ENCODE results near the gene UBE2R2. TPM values are rescaled to one million over a fixed set of nuclear protein-coding genes. Genes with fewer than 3 reads are reported as not detected.

The UBE2R2 gene
- total RNA-seq, 1 donor from 2014 or later: 18.3 TPM

DNA sequence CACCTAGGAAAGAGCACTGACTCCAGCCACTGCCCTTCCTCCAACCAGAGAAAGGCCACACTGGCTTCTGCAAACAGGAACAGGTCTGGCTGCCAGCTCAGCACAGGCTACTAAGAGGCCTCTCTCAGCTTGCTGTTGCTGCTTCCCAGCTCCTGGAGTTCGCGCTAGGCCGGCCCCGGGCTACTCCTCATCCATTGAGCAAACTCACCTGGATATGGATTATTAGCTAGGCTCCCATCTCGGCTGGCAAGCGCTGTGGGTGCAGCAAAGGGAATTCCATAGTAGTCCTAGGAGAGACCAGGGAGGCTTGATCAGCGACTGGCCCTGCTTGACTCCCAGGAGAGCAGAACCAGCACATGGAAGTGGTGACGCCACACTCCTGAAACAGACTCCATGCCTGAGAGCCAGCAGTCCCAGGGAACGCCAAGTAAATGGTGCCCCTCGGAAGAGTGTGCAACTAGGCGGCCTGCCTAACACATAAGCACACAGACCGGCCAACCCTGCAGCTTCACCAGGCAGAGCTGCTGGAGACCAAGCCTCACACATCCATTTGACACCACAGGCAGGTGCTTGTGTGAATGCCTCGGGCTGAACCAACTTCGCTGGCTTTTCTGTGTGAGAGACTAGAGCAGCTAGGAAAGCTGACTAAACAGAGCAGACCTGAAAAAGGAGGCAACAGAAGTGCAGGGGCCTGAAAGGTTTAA is 107.2 kb downstream of the UBE2R2 start:
- Histone ChIP-seq H3K27me3 (ENCODE audit: control insufficient read depth in 3 of 3, insufficient read depth in 3 of 3, low read length in 3 of 3) (no peaks in the 10 kb centered on the region), H3K9ac (ENCODE audit: low read depth in 1 of 3, low read length in 3 of 3) (peak overlapping the region in 2 of 3 donors; percentile 7 to 50), H3K4me3 (ENCODE audit: low read length in 3 of 3) (no peak overlapping the region), H3K4me1 (ENCODE audit: control insufficient read depth in 3 of 3, insufficient read depth in 3 of 3, low read length in 3 of 3) (peaks cover 9 to 35% (median 27%) of the 10 kb centered on the region in 3 donors), H3K36me3 (ENCODE audit: control insufficient read depth in 3 of 3, insufficient read depth in 3 of 3, low read length in 3 of 3) (peaks cover 62 to 83% (median 76%) of the 10 kb centered on the region in 3 donors), H3K9me3 (ENCODE audit: control insufficient read depth in 3 of 3, low read length in 3 of 3) (no peaks in the 10 kb centered on the region), H3K27ac (ENCODE audit: low read depth, low read length) (peak overlapping the region; percentile 52)

DNA sequence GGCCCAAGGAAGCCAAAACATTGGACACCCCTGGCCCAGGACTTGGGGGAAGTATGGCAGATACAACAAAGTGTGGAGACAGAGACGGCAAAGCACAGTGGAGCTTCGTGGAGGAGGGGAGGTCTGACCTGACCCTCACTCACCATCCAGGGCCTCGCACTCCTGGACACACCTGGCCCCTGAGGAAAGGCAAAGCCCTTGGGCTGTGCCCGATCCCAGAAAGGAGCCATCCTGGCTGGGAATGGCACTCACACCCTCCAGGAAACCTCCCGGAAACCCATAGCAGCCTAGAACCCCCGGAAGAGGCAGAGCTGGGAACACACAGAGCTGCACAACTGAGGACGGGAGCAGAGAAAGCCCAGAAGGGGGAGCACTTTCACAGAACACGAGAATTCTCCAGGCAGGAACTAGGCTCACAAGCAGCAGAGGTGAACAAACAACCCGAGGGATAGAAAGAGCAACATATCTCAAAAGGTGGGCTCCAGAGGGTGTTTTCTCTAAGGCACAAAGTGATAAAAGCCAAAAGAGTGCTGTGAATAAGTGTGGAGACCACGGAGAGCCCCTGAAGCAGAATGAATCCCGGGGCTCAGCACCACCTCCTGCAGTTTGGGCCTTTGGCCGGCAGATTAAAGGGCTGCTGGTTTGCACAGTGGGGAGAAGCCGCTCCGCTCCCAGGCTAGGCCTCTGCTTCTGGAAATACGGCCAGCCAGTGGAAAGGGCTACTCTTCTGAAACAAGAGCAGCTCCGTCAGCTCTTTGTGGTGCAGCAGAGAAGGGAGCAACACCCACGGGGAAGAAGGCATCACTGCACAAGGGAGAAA is 108.2 kb downstream of the UBE2R2 start:
- H3K36me3 ChIP-seq (ENCODE audit: control insufficient read depth in 3 of 3, insufficient read depth in 3 of 3, low read length in 3 of 3): peaks cover 60 to 82% (median 78%) of the 10 kb centered on the region in 3 donors
- H3K9ac ChIP-seq (ENCODE audit: low read depth in 1 of 3, low read length in 3 of 3): peak overlapping the region in 1 of 3 donors; percentile 54
- H3K4me1 ChIP-seq (ENCODE audit: control insufficient read depth in 3 of 3, insufficient read depth in 3 of 3, low read length in 3 of 3): peaks cover 9 to 35% (median 27%) of the 10 kb centered on the region in 3 donors
- H3K27ac ChIP-seq (ENCODE audit: low read depth, low read length): peak overlapping the region; percentile 52
- no peaks in the 10 kb centered on the region for H3K27me3 ChIP-seq (ENCODE audit: control insufficient read depth in 3 of 3, insufficient read depth in 3 of 3, low read length in 3 of 3)
- no peak overlapping the region for H3K4me3 ChIP-seq (ENCODE audit: low read length in 3 of 3)
- no peaks in the 10 kb centered on the region for H3K9me3 ChIP-seq (ENCODE audit: control insufficient read depth in 3 of 3, low read length in 3 of 3)

GRCh38 chr9:33926746-33927485 is 110.0 kb downstream of the UBE2R2 start:
- no peak overlapping the region for H3K4me3 ChIP-seq (ENCODE audit: low read length in 3 of 3)
- peaks cover 9 to 35% (median 27%) of the 10 kb centered on the region in 3 donors for H3K4me1 ChIP-seq (ENCODE audit: control insufficient read depth in 3 of 3, insufficient read depth in 3 of 3, low read length in 3 of 3)
- no peaks in the 10 kb centered on the region for H3K9me3 ChIP-seq (ENCODE audit: control insufficient read depth in 3 of 3, low read length in 3 of 3)
- H3K36me3 ChIP-seq (ENCODE audit: control insufficient read depth in 3 of 3, insufficient read depth in 3 of 3, low read length in 3 of 3): peaks cover 61 to 75% (median 74%) of the 10 kb centered on the region in 3 donors
- no peaks in the 10 kb centered on the region for H3K27me3 ChIP-seq (ENCODE audit: control insufficient read depth in 3 of 3, insufficient read depth in 3 of 3, low read length in 3 of 3)
- no peak overlapping the region for H3K27ac ChIP-seq (ENCODE audit: low read depth, low read length)
- H3K9ac ChIP-seq (ENCODE audit: low read depth in 1 of 3, low read length in 3 of 3): no peak overlapping the region

GRCh38 chr9:33927694-33928093 is 110.7 kb downstream of the UBE2R2 start:
- Histone ChIP-seq H3K9ac (ENCODE audit: low read depth in 1 of 3, low read length in 3 of 3) (no peak overlapping the region), H3K4me1 (ENCODE audit: control insufficient read depth in 3 of 3, insufficient read depth in 3 of 3, low read length in 3 of 3) (peaks cover 9 to 35% (median 27%) of the 10 kb centered on the region in 3 donors), H3K36me3 (ENCODE audit: control insufficient read depth in 3 of 3, insufficient read depth in 3 of 3, low read length in 3 of 3) (peaks cover 61 to 76% (median 73%) of the 10 kb centered on the region in 3 donors), H3K27ac (ENCODE audit: low read depth, low read length) (no peak overlapping the region), H3K4me3 (ENCODE audit: low read length in 3 of 3) (no peak overlapping the region), H3K9me3 (ENCODE audit: control insufficient read depth in 3 of 3, low read length in 3 of 3) (no peaks in the 10 kb centered on the region), H3K27me3 (ENCODE audit: control insufficient read depth in 3 of 3, insufficient read depth in 3 of 3, low read length in 3 of 3) (no peaks in the 10 kb centered on the region)

- Histone ChIP-seq H3K27me3 (ENCODE audit: control insufficient read depth in 3 of 3, insufficient read depth in 3 of 3, low read length in 3 of 3) (no peaks in the 10 kb centered on the region), H3K36me3 (ENCODE audit: control insufficient read depth in 3 of 3, insufficient read depth in 3 of 3, low read length in 3 of 3) (peaks cover 59 to 73% (median 66%) of the 10 kb centered on the region in 3 donors), H3K27ac (ENCODE audit: low read depth, low read length) (no peak overlapping the region), H3K9ac (ENCODE audit: low read depth in 1 of 3, low read length in 3 of 3) (no peak overlapping the region), H3K9me3 (ENCODE audit: control insufficient read depth in 3 of 3, low read length in 3 of 3) (no peaks in the 10 kb centered on the region), H3K4me1 (ENCODE audit: control insufficient read depth in 3 of 3, insufficient read depth in 3 of 3, low read length in 3 of 3) (no peaks in the 10 kb centered on the region), H3K4me3 (ENCODE audit: low read length in 3 of 3) (no peak overlapping the region)
Measured at GRCh38 chr9:33931326-33931725, 114.4 kb downstream of the UBE2R2 start.

DNA sequence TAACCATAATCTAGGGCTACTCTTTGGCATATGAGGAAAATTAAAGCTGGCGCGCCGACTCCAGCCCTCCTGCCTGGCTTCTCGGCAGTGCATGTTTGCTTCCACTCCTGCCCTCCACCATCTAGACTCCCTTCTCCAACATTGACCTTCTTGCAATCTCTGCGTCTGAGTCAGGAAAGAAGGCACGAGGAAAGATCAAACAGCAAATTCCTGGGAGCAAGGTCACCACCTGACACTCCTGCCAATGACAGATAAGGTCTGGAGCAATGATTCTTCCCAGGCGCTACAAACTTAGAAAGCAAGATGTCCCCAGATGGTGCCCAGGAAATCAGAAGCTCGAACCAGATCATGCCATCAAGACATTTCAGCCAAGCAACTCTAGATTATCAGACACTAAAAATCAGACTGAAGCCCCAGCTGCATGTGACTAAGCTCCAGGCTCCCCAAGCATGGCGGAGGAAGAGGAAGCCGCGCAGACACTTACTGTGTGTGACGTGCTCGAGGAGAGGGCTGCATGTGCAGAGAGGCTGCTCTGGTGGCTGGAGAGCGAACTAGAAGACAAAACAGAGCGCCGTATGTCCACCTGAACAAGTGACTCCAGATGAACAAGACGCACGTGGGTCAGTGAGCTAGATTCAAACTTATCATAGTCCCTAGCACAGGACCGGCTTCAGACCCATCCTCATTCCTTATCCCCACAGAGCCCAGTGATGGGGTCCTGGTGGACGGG is 115.3 kb downstream of the UBE2R2 start:
- no peaks in the 10 kb centered on the region for H3K9me3 ChIP-seq (ENCODE audit: control insufficient read depth in 3 of 3, low read length in 3 of 3)
- H3K4me1 ChIP-seq (ENCODE audit: control insufficient read depth in 3 of 3, insufficient read depth in 3 of 3, low read length in 3 of 3): no peaks in the 10 kb centered on the region
- peaks cover 50 to 63% (median 57%) of the 10 kb centered on the region in 3 donors for H3K36me3 ChIP-seq (ENCODE audit: control insufficient read depth in 3 of 3, insufficient read depth in 3 of 3, low read length in 3 of 3)
- no peak overlapping the region for H3K4me3 ChIP-seq (ENCODE audit: low read length in 3 of 3)
- H3K9ac ChIP-seq (ENCODE audit: low read depth in 1 of 3, low read length in 3 of 3): no peak overlapping the region
- no peak overlapping the region for H3K27ac ChIP-seq (ENCODE audit: low read depth, low read length)
- no peaks in the 10 kb centered on the region for H3K27me3 ChIP-seq (ENCODE audit: control insufficient read depth in 3 of 3, insufficient read depth in 3 of 3, low read length in 3 of 3)

- H3K36me3 ChIP-seq (ENCODE audit: control insufficient read depth in 3 of 3, insufficient read depth in 3 of 3, low read length in 3 of 3): peaks cover 36 to 47% (median 38%) of the 10 kb centered on the region in 3 donors
- H3K27ac ChIP-seq (ENCODE audit: low read depth, low read length): no peak overlapping the region
- H3K4me1 ChIP-seq (ENCODE audit: control insufficient read depth in 3 of 3, insufficient read depth in 3 of 3, low read length in 3 of 3): no peaks in the 10 kb centered on the region
- no peaks in the 10 kb centered on the region for H3K27me3 ChIP-seq (ENCODE audit: control insufficient read depth in 3 of 3, insufficient read depth in 3 of 3, low read length in 3 of 3)
- H3K9me3 ChIP-seq (ENCODE audit: control insufficient read depth in 3 of 3, low read length in 3 of 3): no peaks in the 10 kb centered on the region
- H3K4me3 ChIP-seq (ENCODE audit: low read length in 3 of 3): no peak overlapping the region
- no peak overlapping the region for H3K9ac ChIP-seq (ENCODE audit: low read depth in 1 of 3, low read length in 3 of 3)
Measured at GRCh38 chr9:33934188-33934878, 117.4 kb downstream of the UBE2R2 start.

DNA sequence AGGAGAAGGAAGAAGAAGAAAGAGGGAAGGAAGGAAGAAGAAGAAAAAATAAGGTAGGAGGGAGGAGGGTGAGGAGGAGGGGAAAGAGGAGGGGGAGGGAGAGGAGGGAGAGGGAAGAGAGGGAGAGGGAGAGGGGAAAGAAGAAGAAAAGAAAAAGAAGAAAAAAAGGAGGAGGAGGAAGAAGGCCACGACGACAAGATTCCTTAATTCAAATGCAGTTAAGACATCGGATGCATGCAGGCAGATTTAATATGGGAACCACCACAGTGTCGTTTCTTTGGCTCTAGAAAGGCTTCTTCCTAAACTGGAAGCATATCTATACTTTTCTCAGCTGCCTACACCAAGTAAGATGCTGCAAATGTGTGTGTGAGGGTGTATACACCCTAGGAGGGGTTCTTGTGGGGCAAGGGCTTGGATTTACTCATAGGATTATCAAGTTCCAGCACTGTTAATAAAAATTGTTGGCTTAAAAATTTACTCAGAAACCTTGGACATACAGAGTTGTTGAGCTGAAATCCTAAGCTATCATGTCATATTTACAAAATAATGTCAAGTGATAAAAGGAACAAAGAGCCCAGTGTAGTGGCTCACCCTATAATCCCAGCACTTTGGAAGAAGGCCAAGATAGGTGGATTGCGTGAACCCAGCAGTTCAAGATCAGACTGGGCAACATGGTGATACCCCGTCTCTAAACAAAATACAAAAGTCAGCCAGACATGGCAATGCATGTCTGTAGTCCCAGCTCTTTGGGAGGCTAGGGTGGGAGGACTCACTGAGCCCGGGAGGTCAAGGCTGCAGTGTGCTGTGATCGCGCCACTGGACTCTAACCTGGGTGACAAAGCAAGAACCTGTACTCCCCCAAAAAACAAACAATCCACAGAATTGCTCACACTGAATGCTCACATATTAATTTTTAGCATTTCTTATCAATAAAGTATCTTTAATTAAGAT is 123.2 kb downstream of the UBE2R2 start:
- Histone ChIP-seq H3K4me1 (ENCODE audit: control insufficient read depth in 3 of 3, insufficient read depth in 3 of 3, low read length in 3 of 3) (peaks cover 2 to 9% (median 6%) of the 10 kb centered on the region in 3 donors), H3K4me3 (ENCODE audit: low read length in 3 of 3) (no peak overlapping the region), H3K36me3 (ENCODE audit: control insufficient read depth in 3 of 3, insufficient read depth in 3 of 3, low read length in 3 of 3) (peaks cover 14 to 34% (median 33%) of the 10 kb centered on the region in 3 donors), H3K27me3 (ENCODE audit: control insufficient read depth in 3 of 3, insufficient read depth in 3 of 3, low read length in 3 of 3) (no peaks in the 10 kb centered on the region), H3K9ac (ENCODE audit: low read depth in 1 of 3, low read length in 3 of 3) (no peak overlapping the region), H3K9me3 (ENCODE audit: control insufficient read depth in 3 of 3, low read length in 3 of 3) (no peaks in the 10 kb centered on the region), H3K27ac (ENCODE audit: low read depth, low read length) (no peak overlapping the region)
